GM19395 (cell line): ENCODE results near the gene PRODH.
"Not testable (repeated sequence)": the region's sequence is repeated elsewhere in the genome, so short reads cannot be mapped to it uniquely, and the experiment has no call there.

Experiments used
- ATAC-seq: cut with Tn5 transposase; IDR thresholded peaks from one replicate; pipeline ENCODE4 v1.9.1; 2021; ENCODE audit warnings: mild to moderate bottlenecking, moderate library complexity; ENCODE audit not compliant: unreplicated experiment

Gene PRODH

GRCh38 chr22:18935889-18936529 is at the start of gene PRODH:
Gene PRODH (minus strand): TSS chr22:18936293. CDS start chr22:18936287, 6 bp downstream.
- no peak for ATAC-seq

- ATAC-seq: no peak
Measured at GRCh38 chr22:18985780-18986179, 49.7 kb upstream of the PRODH start.

GRCh38 chr22:18984564-18984963 is 48.5 kb upstream of the PRODH start:
- ATAC-seq: no peak

- ATAC-seq: no peak
Measured at GRCh38 chr22:18983120-18983651, 47.1 kb upstream of the PRODH start.

- no peak for ATAC-seq
Measured at GRCh38 chr22:18980829-18981228, 44.7 kb upstream of the PRODH start.

GRCh38 chr22:18979957-18980356 is 43.9 kb upstream of the PRODH start:
- no peak for ATAC-seq

- ATAC-seq: no peak
Measured at GRCh38 chr22:18978506-18978905, 42.4 kb upstream of the PRODH start.

GRCh38 chr22:18977824-18978425 is 41.8 kb upstream of the PRODH start:
- ATAC-seq: no peak

GRCh38 chr22:18976197-18976751 is 40.2 kb upstream of the PRODH start:
- ATAC-seq: no peak

GRCh38 chr22:18975434-18976196 is 39.5 kb upstream of the PRODH start:
- ATAC-seq: no peak

GRCh38 chr22:18974477-18975180 is 38.5 kb upstream of the PRODH start:
- ATAC-seq: no peak

GRCh38 chr22:18973264-18974031 is 37.4 kb upstream of the PRODH start:
- ATAC-seq: no peak

GRCh38 chr22:18972591-18972990 is 36.5 kb upstream of the PRODH start:
- not testable (repeated sequence) for ATAC-seq

- not testable (repeated sequence) for ATAC-seq
Measured at GRCh38 chr22:18972029-18972428, 35.9 kb upstream of the PRODH start.

GRCh38 chr22:18971321-18971751 is 35.2 kb upstream of the PRODH start:
- ATAC-seq: no peak

GRCh38 chr22:18970948-18971315 is 34.8 kb upstream of the PRODH start:
- no peak for ATAC-seq

GRCh38 chr22:18970176-18970947 is 34.3 kb upstream of the PRODH start:
- ATAC-seq: no peak

GRCh38 chr22:18969158-18969942 is 33.3 kb upstream of the PRODH start:
- ATAC-seq: not testable (repeated sequence)
